KMS-11 (cell line): ENCODE results near the gene SLC25A17.
"Not testable (repeated sequence)": the region's sequence is repeated elsewhere in the genome, so short reads cannot be mapped to it uniquely, and the experiment has no call there.

ENCODE experiments used
- H2AFZ ChIP-seq: fragments of 200-600 bp; sonication (generic); 2 replicates; pipeline ENCODE4 v1.6.1; 2016; ENCODE audit warnings: antibody characterized with exemption, mixed run types, low read depth
- H3K27ac ChIP-seq: fragments of 200-600 bp; sonication (generic); 2 replicates; pipeline ENCODE4 v1.6.1; 2016; ENCODE audit warnings: mild to moderate bottlenecking, mixed run types
- H3K27me3 ChIP-seq: fragments of 200-600 bp; sonication (generic); 2 replicates; pipeline ENCODE4 v1.6.1; 2017; ENCODE audit warnings: mild to moderate bottlenecking, low read depth, mixed run types, moderate library complexity; ENCODE audit not compliant: insufficient read depth
- H3K36me3 ChIP-seq: fragments of 200-600 bp; sonication (generic); 2 replicates; pipeline ENCODE4 v1.6.1; 2017; ENCODE audit warnings: mild to moderate bottlenecking, mixed run types; ENCODE audit not compliant: insufficient read depth
- H3K4me1 ChIP-seq: fragments of 200-600 bp; sonication (generic); 2 replicates; pipeline ENCODE4 v1.6.1; 2016; ENCODE audit warnings: mild to moderate bottlenecking, low read depth, mixed run types; ENCODE audit not compliant: poor library complexity, severe bottlenecking
- H3K4me2 ChIP-seq: fragments of 200-600 bp; sonication (generic); 2 replicates; pipeline ENCODE4 v1.7.0; 2016; ENCODE audit warnings: mild to moderate bottlenecking, mixed run types
- H3K4me3 ChIP-seq: fragments of 200-600 bp; sonication (generic); IDR thresholded peaks from 2 replicates; pipeline ENCODE4 v1.6.1; 2017; ENCODE audit warnings: low read depth, low read length, mixed read lengths; ENCODE audit not compliant: insufficient read depth
- H3K79me2 ChIP-seq: fragments of 200-600 bp; sonication (generic); 2 replicates; pipeline ENCODE4 v1.6.1; 2016; ENCODE audit warnings: low read depth, mixed run types; ENCODE audit not compliant: insufficient read depth
- H3K9ac ChIP-seq: fragments of 200-600 bp; sonication (generic); 2 replicates; pipeline ENCODE4 v1.6.1; 2016; ENCODE audit warnings: mild to moderate bottlenecking, mixed run types
- H4K20me1 ChIP-seq: fragments of 200-600 bp; sonication (generic); 2 replicates; pipeline ENCODE4 v1.6.1; 2016; ENCODE audit warnings: mild to moderate bottlenecking, mixed run types; ENCODE audit not compliant: insufficient read depth
- CTCF ChIP-seq: fragments of 200-600 bp; sonication (generic); conservative IDR thresholded peaks from 2 replicates; pipeline ENCODE4 v1.6.1; 2017; ENCODE audit warnings: low read depth, mild to moderate bottlenecking, antibody characterized with exemption, low read length, moderate library complexity, mixed read lengths

SLC25A17 gene

GRCh38 chr22:40726514-40726913 lies 92.6 kb downstream of the SLC25A17 start:
- Histone ChIP-seq H3K4me3 (no peak overlapping the region), H4K20me1 (no peaks in the 10 kb centered on the region), H3K4me2 (no peak overlapping the region), H3K79me2 (no peaks in the 10 kb centered on the region), H2AFZ (no peak overlapping the region), H3K4me1 (no peaks in the 10 kb centered on the region), H3K27ac (no peak overlapping the region), H3K36me3 (no peaks in the 10 kb centered on the region), H3K9ac (no peak overlapping the region), H3K27me3 (no peaks in the 10 kb centered on the region)
- TF ChIP-seq CTCF = no peak

- Histone ChIP-seq H3K4me3 (no peak overlapping the region), H3K36me3 (no peaks in the 10 kb centered on the region)
These were observed 95.7 kb downstream of the SLC25A17 start for GRCh38 chr22:40723396-40723933.

GRCh38 chr22:40721266-40721665 lies 97.9 kb downstream of the SLC25A17 start:
- Histone ChIP-seq H3K36me3 (no peaks in the 10 kb centered on the region), H3K4me1 (no peaks in the 10 kb centered on the region), H2AFZ (no peak overlapping the region), H3K4me2 (no peak overlapping the region), H3K9ac (no peak overlapping the region), H3K79me2 (no peaks in the 10 kb centered on the region), H3K27ac (no peak overlapping the region), H3K27me3 (no peaks in the 10 kb centered on the region), H4K20me1 (no peaks in the 10 kb centered on the region), H3K4me3 (no peak overlapping the region)
- no peak for TF ChIP-seq CTCF

More at GRCh38 chr22:40723396-40723933, 95.7 kb downstream of the SLC25A17 start:
- Histone ChIP-seq H2AFZ (no peak overlapping the region), H3K9ac (no peak overlapping the region), H3K4me1 (no peaks in the 10 kb centered on the region), H3K27ac (no peak overlapping the region), H3K4me2 (no peak overlapping the region), H3K27me3 (no peaks in the 10 kb centered on the region), H3K79me2 (no peaks in the 10 kb centered on the region), H4K20me1 (no peaks in the 10 kb centered on the region)
- no peak for TF ChIP-seq CTCF

- Histone ChIP-seq H4K20me1 (no peaks in the 10 kb centered on the region), H3K4me1 (no peaks in the 10 kb centered on the region), H2AFZ (no peak overlapping the region), H3K27ac (no peak overlapping the region), H3K79me2 (no peaks in the 10 kb centered on the region), H3K4me3 (no peak overlapping the region), H3K36me3 (no peaks in the 10 kb centered on the region), H3K9ac (no peak overlapping the region), H3K27me3 (no peaks in the 10 kb centered on the region), H3K4me2 (no peak overlapping the region)
- no peak for TF ChIP-seq CTCF
These were observed 98.4 kb downstream of the SLC25A17 start for GRCh38 chr22:40720538-40721256.

- H4K20me1 ChIP-seq, H3K79me2 ChIP-seq, H3K36me3 ChIP-seq, H3K4me2 ChIP-seq, H3K4me1 ChIP-seq, H2AFZ ChIP-seq, H3K9ac ChIP-seq, H3K27ac ChIP-seq, H3K4me3 ChIP-seq, H3K27me3 ChIP-seq: not testable (repeated sequence)
These were observed 99.0 kb downstream of the SLC25A17 start for GRCh38 chr22:40720156-40720537.
